Activated T-helper 9 cell treated with anti-CD3 and anti-CD28 coated beads, Interleukin-2, amount 50 U/mL, for 16 hours (primary cell): ENCODE data around the gene TNFRSF1B.

ENCODE experiments used
- DNase-seq: peaks from one replicate; pipeline ENCODE4 v3.0.0-alpha.2; 2020; ENCODE audit warnings: low read depth

The TNFRSF1B gene

DNA sequence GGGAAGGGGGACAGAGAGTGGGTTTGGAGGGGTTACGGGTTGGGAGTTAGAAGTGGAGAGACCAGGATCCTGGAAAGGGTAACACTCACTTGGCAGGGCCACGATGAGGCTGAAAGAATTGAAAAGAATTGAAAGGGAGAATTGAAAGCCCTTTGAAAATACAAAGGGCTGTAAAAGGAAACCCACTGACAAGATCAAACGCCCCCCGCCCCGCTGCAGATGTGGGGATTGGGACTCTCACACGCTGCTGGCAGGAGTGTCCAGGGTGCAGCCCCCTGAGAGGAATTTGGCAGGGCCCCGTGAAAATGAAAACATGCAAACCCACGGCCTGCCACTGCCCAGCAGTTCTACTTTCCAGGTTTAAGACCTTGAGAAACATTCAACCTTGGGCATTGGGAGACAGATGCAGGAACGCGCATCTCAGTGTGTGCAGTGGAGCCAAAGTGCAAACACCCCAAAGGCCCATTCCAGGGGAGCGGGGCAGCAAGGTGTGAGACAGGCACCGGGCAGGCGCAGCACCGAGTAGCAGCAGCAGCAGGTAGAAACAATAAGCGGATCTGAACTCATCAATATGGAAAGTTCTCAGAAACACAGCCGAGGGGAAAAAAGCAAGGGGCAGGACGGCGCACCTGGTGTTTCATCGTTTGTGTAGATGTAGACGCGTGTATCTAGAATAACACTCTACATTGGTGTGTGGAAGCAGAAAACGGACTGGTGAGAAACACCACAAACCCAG lies 8.3 kb upstream of the TNFRSF1B start:
- no peak for DNase-seq

GRCh38 chr1:12159816-12160215 lies 7.0 kb upstream of the TNFRSF1B start:
- DNase-seq: no peak

DNA sequence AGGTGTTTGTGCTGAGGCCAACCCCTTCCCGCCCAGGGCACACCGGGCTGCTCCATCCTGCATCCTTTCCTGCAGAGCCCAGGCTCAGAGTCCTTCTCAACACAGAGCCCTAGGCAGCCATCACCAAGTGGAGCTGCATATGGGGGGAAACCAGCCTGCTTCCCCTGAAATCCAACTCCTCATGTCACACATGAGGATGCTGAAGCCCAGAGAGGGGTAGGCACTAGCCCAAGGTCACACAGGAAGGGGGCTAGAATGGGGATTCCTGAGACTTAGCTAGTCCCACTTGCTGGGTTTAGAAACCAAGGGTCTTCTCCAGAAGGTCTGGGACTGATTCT lies 5.5 kb upstream of the TNFRSF1B start:
- no peak for DNase-seq

DNA sequence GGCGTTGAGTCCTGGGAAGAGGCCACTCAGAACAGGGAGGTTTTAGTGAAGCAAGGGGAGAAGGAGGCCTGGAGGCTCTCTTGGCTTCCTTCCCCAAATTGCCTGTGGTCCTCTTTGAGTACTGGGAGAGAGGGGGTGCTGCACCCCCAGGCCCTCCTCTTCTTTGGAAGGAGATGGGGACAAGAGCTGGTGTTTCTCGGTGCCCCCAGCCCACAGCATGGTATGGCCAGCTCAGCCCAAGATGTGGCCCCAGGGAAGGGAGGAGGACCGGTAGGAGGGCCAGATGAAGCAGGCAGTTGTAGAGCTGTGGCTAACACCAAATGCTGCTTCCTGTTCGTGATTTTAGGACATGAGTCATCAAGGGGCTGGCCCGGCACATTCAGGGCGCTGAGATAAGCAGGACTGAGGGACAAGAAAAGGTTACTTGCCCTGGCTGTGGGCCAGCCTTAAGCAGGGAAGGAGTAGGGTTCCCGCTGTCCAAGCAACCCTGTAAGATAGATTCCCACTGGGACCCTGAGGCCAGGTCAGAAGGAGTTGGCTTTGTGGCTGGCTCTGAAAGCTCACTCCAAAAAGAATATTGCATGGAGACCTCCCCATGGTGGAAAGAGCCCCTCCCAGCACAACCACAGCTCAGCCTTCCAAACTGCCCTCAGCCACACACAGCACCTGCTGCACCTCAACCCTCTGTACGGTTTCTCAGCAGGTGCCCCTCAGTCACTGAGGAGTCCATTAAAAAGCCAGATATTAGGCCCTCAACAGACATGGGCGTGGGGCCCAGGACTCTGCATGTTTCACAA lies 4.9 kb upstream of the TNFRSF1B start:
- peak; percentile 66 for DNase-seq

GRCh38 chr1:12162459-12163137 lies 4.2 kb upstream of the TNFRSF1B start:
- no peak for DNase-seq

DNA sequence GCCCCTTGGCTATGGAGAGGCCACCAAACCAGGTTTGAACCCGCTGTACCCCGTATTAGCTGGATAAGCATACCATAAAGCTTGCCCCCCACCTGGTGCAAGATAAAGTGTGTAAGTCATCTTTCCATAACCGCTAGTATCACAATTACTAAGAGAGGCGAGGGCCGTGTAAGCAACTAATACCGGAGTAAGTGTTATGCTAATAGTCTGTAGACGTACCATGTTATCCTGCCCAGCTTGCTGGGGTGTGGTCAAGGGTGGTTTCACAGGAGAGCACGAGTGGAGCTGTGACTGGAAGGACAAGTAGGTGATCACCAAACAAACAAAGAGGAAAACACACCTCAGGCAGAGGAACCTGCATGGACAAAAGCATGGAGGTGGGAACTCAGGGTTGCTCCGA lies 3.6 kb upstream of the TNFRSF1B start:
- DNase-seq: no peak

GRCh38 chr1:12164210-12164609 lies 2.6 kb upstream of the TNFRSF1B start:
- no peak for DNase-seq

- DNase-seq: no peak
Observed at GRCh38 chr1:12165342-12165741, 1.4 kb upstream of the TNFRSF1B start.

DNA sequence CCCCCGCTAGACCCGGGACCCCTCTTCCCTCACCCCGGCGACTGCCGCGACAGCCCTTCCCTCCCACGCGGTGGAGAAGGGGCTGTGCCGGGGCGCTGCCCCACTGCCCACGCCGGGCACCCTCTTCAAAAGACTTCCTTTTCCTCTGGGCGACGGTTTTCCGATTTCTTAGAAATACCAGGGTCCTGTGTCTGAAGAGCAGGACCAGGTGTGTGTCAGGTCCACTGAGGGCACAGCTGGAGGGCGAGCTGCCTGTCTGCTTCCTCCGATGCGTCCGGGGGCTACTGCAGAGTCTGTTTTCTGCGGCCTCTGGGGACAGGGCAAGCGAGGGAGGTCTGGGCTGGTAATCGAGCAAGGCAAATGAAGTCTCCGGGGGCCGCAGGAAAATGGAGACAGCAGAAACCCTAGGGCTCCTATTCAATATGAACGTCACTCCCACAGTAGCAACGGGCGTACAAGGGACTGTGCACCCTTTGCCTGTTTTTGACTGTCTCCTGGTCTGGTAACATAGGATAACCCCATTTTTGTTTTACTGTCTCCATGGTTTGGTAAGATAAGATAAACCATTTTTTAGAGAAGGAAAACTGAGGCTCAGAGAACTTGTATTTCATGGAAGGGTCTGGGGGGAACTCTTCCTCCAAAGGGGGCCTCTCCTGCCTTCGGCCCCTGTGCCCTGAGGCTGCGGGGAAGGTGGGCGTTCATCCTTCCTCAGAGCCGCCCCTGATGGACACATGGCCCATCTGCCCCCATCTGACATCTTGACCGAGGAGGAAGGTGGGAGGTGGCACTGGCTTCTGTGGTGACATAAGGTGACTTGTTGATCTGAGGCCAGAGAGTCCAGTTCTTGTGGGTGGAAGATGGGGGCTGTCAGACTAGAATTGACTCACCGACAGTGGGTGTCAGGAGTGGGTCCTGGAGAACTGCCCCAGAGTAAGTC lies 970 bp downstream of the TNFRSF1B start:
- no peak for DNase-seq

DNA sequence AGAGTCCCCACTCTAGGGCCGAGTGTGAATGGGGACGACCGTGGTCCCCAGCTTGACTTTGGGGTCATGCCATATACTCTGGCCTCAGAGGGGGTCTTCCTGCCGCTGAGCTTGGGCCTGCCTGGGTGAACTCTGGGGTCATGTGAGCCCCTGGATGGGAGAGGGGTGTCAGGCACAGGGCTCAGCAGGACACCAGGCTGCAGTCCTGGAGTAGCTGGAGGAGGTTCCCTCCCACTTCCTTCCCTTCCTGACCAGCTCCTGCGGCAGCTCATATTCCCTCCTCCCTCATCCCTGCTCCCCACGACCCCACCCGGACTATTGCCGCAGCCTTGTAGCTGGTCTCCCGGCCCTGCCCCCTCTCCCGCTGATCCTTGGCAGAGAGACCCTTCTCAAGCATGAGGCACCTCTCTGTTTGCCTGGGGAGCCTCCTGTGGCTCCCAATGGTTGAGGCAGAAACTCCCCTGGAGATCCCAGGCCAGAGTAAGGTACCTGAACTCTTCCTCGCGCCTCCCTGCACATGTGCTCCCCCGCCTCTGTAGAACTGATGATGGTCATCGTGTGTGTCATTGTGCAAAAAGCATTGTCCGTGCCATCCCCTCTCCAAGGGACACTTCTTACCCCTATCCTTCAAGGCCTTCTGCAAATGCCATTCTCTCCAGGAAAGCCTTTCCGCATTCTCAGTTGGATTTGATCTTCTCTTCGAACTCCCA lies 1.8 kb downstream of the TNFRSF1B start:
- no peak for DNase-seq

DNA sequence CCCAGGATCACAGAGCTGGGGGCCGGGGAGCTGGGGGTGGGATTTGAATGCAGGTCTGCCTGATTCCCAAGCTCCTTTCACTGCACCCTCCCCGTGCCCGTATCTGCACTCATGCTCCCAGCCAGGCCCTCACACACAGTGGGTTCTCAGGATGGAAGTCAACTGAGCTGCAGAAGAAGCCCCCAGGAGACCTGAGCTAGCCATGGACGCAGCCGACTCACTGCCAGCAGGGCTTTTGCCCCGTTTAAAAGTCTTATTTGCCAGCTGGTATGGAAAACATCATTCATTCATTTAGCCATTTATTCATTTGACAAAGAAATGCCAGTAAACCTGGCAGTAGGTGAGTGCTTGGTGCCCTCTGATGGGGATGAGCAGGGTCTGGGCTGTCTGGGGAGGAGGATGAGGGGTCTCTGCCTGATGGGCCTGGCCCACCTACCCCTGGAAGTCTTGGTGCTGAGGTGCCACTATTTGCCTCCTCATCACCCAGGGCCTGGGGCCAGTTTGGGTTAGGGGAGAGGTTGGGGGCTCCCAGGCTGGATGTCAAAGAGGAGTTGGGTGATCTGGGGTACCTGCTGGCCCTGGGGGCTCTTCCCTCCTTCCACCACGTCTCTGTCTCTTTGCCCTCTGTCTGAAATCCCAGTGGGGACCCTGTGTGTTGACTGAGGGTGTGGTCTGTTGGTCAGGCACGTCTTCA lies 2.8 kb downstream of the TNFRSF1B start:
- DNase-seq: no peak

GRCh38 chr1:12170263-12170671 lies 3.5 kb downstream of the TNFRSF1B start:
- DNase-seq: no peak

GRCh38 chr1:12171206-12172041 lies 4.6 kb downstream of the TNFRSF1B start:
- DNase-seq: no peak

- peak; percentile 48 for DNase-seq
Observed at GRCh38 chr1:12172042-12172851, 5.5 kb downstream of the TNFRSF1B start.

DNA sequence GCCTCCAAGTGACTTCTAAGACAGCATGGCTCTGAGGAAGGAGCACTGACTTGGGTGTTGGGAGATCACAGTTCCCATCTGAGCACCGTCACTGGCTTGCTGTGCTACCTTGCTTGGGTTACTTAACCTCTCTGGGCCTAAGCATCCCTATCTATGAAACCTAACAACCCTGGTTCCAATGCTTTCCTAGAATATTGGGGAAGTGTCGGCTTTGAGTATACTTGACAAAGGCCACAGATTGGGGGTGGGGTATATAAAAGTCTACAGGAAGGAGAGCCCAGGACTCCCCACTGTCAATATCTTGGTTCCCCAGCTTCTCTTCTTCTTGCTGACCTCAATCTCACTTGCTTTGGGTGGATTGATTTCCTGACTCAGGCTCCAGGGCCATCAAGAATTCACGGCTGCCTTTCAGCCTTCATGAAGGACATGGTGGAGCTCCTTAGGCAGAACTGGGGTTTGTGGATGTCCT lies 6.3 kb downstream of the TNFRSF1B start:
- DNase-seq: no peak

GRCh38 chr1:12173631-12174121 lies 6.9 kb downstream of the TNFRSF1B start:
- peak; percentile 74 for DNase-seq

- DNase-seq: no peak
Observed at GRCh38 chr1:12174924-12175810, 8.4 kb downstream of the TNFRSF1B start.
